GM23338 (cell line): ENCODE measurements around the gene MEF2A. TPM values are rescaled to one million over a fixed set of nuclear protein-coding genes. Genes with fewer than 3 reads are reported as not detected.

Source experiments
- ATAC-seq: fragments of 200-7000 bp; cut with Tn5 transposase; 3 replicates; pipeline ENCODE4 v1.9.1; 2020
- DNase-seq: peaks from one replicate; pipeline ENCODE4 v3.0.0-alpha.2; 2015; ENCODE audit warnings: low spot score
- H2AFZ ChIP-seq: fragments of 200-600 bp; sonication (generic); 2 replicates; pipeline ENCODE4 v1.8.0; 2016; ENCODE audit warnings: antibody characterized with exemption, mild to moderate bottlenecking, moderate library complexity
- H3F3A ChIP-seq: fragments of 200-600 bp; sonication (generic); replicated peaks from 2 replicates; pipeline ENCODE4 v1.8.0; 2017; ENCODE audit warnings: antibody characterized with exemption, mixed run types, low read depth
- H3K27ac ChIP-seq: fragments of 200-600 bp; sonication (generic); 2 replicates; pipeline ENCODE4 v1.6.1; 2016; ENCODE audit warnings: low read depth
- H3K27me3 ChIP-seq: fragments of 200-600 bp; sonication (generic); 2 replicates; pipeline ENCODE4 v1.8.0; 2016; ENCODE audit warnings: mild to moderate bottlenecking, mixed run types, moderate library complexity; ENCODE audit not compliant: insufficient read depth
- H3K36me3 ChIP-seq: fragments of 200-600 bp; sonication (generic); 2 replicates; pipeline ENCODE4 v1.8.0; 2016; ENCODE audit warnings: mild to moderate bottlenecking; ENCODE audit not compliant: insufficient read depth
- H3K4me1 ChIP-seq: fragments of 200-600 bp; sonication (generic); 2 replicates; pipeline ENCODE4 v1.8.0; 2016; ENCODE audit warnings: mild to moderate bottlenecking, moderate library complexity; ENCODE audit not compliant: insufficient read depth
- H3K4me2 ChIP-seq: fragments of 200-600 bp; sonication (generic); 2 replicates; pipeline ENCODE4 v1.7.1; 2017; ENCODE audit warnings: mixed run types
- H3K4me3 ChIP-seq: fragments of 200-600 bp; sonication (generic); 2 replicates; pipeline ENCODE4 v1.6.1; 2016; ENCODE audit warnings: mixed run types
- H3K79me2 ChIP-seq: fragments of 200-600 bp; sonication (generic); replicated peaks from 2 replicates; pipeline ENCODE4 v1.8.0; 2017; ENCODE audit warnings: mild to moderate bottlenecking; ENCODE audit not compliant: insufficient read depth
- H3K9me2 ChIP-seq: fragments of 200-600 bp; sonication (generic); 2 replicates; pipeline ENCODE4 v1.8.0; 2017; ENCODE audit not compliant: insufficient read depth
- H4K20me1 ChIP-seq: fragments of 200-600 bp; sonication (generic); replicated peaks from 2 replicates; pipeline ENCODE4 v1.8.0; 2017; ENCODE audit warnings: mild to moderate bottlenecking; ENCODE audit not compliant: insufficient read depth
- H3K27ac Mint-ChIP-seq: 2 replicates; pipeline ENCODE4 v1.8.0; 2020; ENCODE audit warnings: inconsistent platforms, mild to moderate bottlenecking, moderate library complexity, mixed read lengths
- H3K27me3 Mint-ChIP-seq: 3 replicates; pipeline ENCODE4 v1.8.0; 2022; ENCODE audit warnings: low read depth, mild to moderate bottlenecking, moderate library complexity, mixed read lengths, inconsistent platforms; ENCODE audit not compliant: insufficient read depth, poor library complexity
- H3K36me3 Mint-ChIP-seq: 3 replicates; pipeline ENCODE4 v1.8.0; 2021; ENCODE audit warnings: low read depth, mild to moderate bottlenecking, inconsistent platforms, moderate library complexity, mixed read lengths
- H3K4me1 Mint-ChIP-seq: 3 replicates; pipeline ENCODE4 v1.8.0; 2020; ENCODE audit warnings: mild to moderate bottlenecking, inconsistent platforms, mixed read lengths
- H3K4me3 Mint-ChIP-seq: 3 replicates; pipeline ENCODE4 v1.8.0; 2021; ENCODE audit warnings: moderate library complexity, mild to moderate bottlenecking, inconsistent platforms, mixed read lengths
- H3K9me3 Mint-ChIP-seq: 3 replicates; pipeline ENCODE4 v1.8.0; 2020; ENCODE audit warnings: moderate library complexity, mild to moderate bottlenecking, inconsistent platforms, mixed read lengths
- CREB1 ChIP-seq: fragments of 250-450 bp; sonication (Bioruptor Pico); IDR thresholded peaks from 2 replicates; pipeline ENCODE4 v1.5.0; 2020; ENCODE audit warnings: low read depth, mild to moderate bottlenecking, moderate library complexity
- ETS1 ChIP-seq: IDR thresholded peaks from 2 replicates; pipeline ENCODE4 v1.6.1; 2016; ENCODE audit warnings: antibody characterized with exemption
- EZH2 ChIP-seq: fragments of 200-600 bp; sonication (generic); IDR thresholded peaks from one replicate; pipeline ENCODE4 v1.8.0; 2017; ENCODE audit warnings: antibody characterized with exemption, mild to moderate bottlenecking, low read depth; ENCODE audit not compliant: unreplicated experiment
- EZH2phosphoT487 ChIP-seq: fragments of 200-600 bp; sonication (generic); IDR thresholded peaks from one replicate; pipeline ENCODE4 v1.8.1; 2018; ENCODE audit warnings: antibody characterized with exemption; ENCODE audit not compliant: unreplicated experiment
- JUNB ChIP-seq: IDR thresholded peaks from one replicate; pipeline ENCODE4 v1.6.1; 2016; ENCODE audit warnings: antibody characterized with exemption; ENCODE audit not compliant: unreplicated experiment
- NANOG ChIP-seq: IDR thresholded peaks from 2 replicates; pipeline ENCODE4 v1.6.1; 2016; ENCODE audit warnings: antibody characterized with exemption, borderline replicate concordance
- POLR2AphosphoS5 ChIP-seq: IDR thresholded peaks from 2 replicates; pipeline ENCODE4 v1.6.1; 2016; ENCODE audit warnings: antibody characterized with exemption, low read depth
- STAT1 ChIP-seq: IDR thresholded peaks from one replicate; pipeline ENCODE4 v1.6.1; 2016; ENCODE audit warnings: antibody characterized with exemption; ENCODE audit not compliant: unreplicated experiment
- ZNF114 ChIP-seq: fragments of 250-450 bp; sonication (Bioruptor Pico); IDR thresholded peaks from 2 replicates; pipeline ENCODE4 v1.5.0; 2020; ENCODE audit warnings: mild to moderate bottlenecking, moderate library complexity
- ZNF331 ChIP-seq: fragments of 250-450 bp; sonication (Bioruptor Pico); IDR thresholded peaks from 2 replicates; pipeline ENCODE4 v1.5.0; 2020; ENCODE audit warnings: low read depth, mild to moderate bottlenecking, moderate library complexity
- polyA plus RNA-seq: library from polyadenylated mRNA; unstranded; fragments of >200 nt; fragmentation: Nextera tagmentation; extraction: Ambion mirVana; gene quantifications from 2 replicates; pipeline ENCODE4 v1.2.1, GENCODE V29; 2016
- total RNA-seq: library from RNA; depleted of rRNA; stranded (reverse); fragments of >200 nt; shearing (Covaris generic); gene quantifications from 2 replicates; pipeline ENCODE4 v1.2.3, GENCODE V29; 2014
- TF ChIP-seq, protein P1 (sequence below), 2 experiments: fragments of 200-600 bp in 1 of 2; sonication (generic) in 1 of 2; conservative IDR thresholded peaks; 2 replicates each; pipeline versions ENCODE4 v1.5.1 to v1.6.1; 2016 to 2017; ENCODE audit warnings: antibody characterized with exemption in 2 of 2, low read depth in 2 of 2, mild to moderate bottlenecking in 2 of 2, moderate library complexity in 1 of 2
- TF ChIP-seq, protein P2 (sequence below): IDR thresholded peaks from one replicate; pipeline ENCODE4 v1.6.1; 2018; ENCODE audit warnings: antibody characterized with exemption; ENCODE audit not compliant: unreplicated experiment
- TF ChIP-seq, protein P3 (sequence below): fragments of 250-450 bp; sonication (Bioruptor Pico); IDR thresholded peaks from 2 replicates; pipeline ENCODE4 v1.5.0; 2020; ENCODE audit warnings: mild to moderate bottlenecking, moderate library complexity

Gene MEF2A
- total and polyA plus RNA-seq, 2 experiments from 2014 or later, result 20.3 to 42.3 TPM

DNA sequence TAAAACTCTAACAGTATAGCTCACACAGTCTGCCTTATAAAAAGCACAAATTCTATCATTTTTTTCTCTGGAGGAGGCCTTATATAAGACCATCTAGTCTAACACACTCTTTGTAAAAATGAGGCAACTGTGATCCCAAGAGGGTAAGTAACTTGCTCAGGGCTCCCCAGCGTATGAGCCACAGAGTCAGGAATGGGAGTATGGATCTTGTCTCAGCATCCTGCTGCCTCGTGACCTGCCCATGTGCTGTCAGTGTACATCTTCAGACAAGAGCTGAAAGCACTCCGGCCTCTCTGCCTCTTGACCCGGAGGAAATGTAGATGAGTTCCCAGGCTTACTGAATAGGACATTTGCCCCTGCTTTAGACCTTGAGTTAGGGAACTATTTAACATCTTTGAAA is 28.4 kb upstream of the MEF2A start:
- no peaks in the 10 kb centered on the region for H3K27me3 Mint-ChIP-seq
- Histone ChIP-seq H3K36me3 (no peaks in the 10 kb centered on the region), H3K27me3 (no peaks in the 10 kb centered on the region), H4K20me1 (no peaks in the 10 kb centered on the region), H3K27ac (no peak overlapping the region), H3K4me2 (no peak overlapping the region), H3K79me2 (no peaks in the 10 kb centered on the region), H2AFZ (no peak overlapping the region), H3F3A (no peaks in the 10 kb centered on the region), H3K9me2 (no peaks in the 10 kb centered on the region), H3K4me1 (no peaks in the 10 kb centered on the region), H3K4me3 (no peak overlapping the region)
- ATAC-seq (no peak), DNase-seq (no peak)
- H3K36me3 Mint-ChIP-seq, result no peaks in the 10 kb centered on the region
- TF ChIP-seq ZNF331 (CRISPR knock-in tag), result no peak
- no peak for TF ChIP-seq ETS1
- TF ChIP-seq EZH2phosphoT487, result no peak
- no peak for TF ChIP-seq POLR2AphosphoS5
- no peak for TF ChIP-seq EZH2
- TF ChIP-seq JUNB, result no peak
- no peak for TF ChIP-seq STAT1
- TF ChIP-seq, protein P1, sequence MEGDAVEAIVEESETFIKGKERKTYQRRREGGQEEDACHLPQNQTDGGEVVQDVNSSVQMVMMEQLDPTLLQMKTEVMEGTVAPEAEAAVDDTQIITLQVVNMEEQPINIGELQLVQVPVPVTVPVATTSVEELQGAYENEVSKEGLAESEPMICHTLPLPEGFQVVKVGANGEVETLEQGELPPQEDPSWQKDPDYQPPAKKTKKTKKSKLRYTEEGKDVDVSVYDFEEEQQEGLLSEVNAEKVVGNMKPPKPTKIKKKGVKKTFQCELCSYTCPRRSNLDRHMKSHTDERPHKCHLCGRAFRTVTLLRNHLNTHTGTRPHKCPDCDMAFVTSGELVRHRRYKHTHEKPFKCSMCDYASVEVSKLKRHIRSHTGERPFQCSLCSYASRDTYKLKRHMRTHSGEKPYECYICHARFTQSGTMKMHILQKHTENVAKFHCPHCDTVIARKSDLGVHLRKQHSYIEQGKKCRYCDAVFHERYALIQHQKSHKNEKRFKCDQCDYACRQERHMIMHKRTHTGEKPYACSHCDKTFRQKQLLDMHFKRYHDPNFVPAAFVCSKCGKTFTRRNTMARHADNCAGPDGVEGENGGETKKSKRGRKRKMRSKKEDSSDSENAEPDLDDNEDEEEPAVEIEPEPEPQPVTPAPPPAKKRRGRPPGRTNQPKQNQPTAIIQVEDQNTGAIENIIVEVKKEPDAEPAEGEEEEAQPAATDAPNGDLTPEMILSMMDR (conservative IDR thresholded peaks at IDR 0.05; ENCODE audit: low read depth in 2 of 2), result no peak
- no peak for TF ChIP-seq NANOG
- no peak for TF ChIP-seq ZNF114 (CRISPR knock-in tag)
- TF ChIP-seq, protein P2, sequence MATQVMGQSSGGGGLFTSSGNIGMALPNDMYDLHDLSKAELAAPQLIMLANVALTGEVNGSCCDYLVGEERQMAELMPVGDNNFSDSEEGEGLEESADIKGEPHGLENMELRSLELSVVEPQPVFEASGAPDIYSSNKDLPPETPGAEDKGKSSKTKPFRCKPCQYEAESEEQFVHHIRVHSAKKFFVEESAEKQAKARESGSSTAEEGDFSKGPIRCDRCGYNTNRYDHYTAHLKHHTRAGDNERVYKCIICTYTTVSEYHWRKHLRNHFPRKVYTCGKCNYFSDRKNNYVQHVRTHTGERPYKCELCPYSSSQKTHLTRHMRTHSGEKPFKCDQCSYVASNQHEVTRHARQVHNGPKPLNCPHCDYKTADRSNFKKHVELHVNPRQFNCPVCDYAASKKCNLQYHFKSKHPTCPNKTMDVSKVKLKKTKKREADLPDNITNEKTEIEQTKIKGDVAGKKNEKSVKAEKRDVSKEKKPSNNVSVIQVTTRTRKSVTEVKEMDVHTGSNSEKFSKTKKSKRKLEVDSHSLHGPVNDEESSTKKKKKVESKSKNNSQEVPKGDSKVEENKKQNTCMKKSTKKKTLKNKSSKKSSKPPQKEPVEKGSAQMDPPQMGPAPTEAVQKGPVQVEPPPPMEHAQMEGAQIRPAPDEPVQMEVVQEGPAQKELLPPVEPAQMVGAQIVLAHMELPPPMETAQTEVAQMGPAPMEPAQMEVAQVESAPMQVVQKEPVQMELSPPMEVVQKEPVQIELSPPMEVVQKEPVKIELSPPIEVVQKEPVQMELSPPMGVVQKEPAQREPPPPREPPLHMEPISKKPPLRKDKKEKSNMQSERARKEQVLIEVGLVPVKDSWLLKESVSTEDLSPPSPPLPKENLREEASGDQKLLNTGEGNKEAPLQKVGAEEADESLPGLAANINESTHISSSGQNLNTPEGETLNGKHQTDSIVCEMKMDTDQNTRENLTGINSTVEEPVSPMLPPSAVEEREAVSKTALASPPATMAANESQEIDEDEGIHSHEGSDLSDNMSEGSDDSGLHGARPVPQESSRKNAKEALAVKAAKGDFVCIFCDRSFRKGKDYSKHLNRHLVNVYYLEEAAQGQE, result no peak
- TF ChIP-seq, protein P3, sequence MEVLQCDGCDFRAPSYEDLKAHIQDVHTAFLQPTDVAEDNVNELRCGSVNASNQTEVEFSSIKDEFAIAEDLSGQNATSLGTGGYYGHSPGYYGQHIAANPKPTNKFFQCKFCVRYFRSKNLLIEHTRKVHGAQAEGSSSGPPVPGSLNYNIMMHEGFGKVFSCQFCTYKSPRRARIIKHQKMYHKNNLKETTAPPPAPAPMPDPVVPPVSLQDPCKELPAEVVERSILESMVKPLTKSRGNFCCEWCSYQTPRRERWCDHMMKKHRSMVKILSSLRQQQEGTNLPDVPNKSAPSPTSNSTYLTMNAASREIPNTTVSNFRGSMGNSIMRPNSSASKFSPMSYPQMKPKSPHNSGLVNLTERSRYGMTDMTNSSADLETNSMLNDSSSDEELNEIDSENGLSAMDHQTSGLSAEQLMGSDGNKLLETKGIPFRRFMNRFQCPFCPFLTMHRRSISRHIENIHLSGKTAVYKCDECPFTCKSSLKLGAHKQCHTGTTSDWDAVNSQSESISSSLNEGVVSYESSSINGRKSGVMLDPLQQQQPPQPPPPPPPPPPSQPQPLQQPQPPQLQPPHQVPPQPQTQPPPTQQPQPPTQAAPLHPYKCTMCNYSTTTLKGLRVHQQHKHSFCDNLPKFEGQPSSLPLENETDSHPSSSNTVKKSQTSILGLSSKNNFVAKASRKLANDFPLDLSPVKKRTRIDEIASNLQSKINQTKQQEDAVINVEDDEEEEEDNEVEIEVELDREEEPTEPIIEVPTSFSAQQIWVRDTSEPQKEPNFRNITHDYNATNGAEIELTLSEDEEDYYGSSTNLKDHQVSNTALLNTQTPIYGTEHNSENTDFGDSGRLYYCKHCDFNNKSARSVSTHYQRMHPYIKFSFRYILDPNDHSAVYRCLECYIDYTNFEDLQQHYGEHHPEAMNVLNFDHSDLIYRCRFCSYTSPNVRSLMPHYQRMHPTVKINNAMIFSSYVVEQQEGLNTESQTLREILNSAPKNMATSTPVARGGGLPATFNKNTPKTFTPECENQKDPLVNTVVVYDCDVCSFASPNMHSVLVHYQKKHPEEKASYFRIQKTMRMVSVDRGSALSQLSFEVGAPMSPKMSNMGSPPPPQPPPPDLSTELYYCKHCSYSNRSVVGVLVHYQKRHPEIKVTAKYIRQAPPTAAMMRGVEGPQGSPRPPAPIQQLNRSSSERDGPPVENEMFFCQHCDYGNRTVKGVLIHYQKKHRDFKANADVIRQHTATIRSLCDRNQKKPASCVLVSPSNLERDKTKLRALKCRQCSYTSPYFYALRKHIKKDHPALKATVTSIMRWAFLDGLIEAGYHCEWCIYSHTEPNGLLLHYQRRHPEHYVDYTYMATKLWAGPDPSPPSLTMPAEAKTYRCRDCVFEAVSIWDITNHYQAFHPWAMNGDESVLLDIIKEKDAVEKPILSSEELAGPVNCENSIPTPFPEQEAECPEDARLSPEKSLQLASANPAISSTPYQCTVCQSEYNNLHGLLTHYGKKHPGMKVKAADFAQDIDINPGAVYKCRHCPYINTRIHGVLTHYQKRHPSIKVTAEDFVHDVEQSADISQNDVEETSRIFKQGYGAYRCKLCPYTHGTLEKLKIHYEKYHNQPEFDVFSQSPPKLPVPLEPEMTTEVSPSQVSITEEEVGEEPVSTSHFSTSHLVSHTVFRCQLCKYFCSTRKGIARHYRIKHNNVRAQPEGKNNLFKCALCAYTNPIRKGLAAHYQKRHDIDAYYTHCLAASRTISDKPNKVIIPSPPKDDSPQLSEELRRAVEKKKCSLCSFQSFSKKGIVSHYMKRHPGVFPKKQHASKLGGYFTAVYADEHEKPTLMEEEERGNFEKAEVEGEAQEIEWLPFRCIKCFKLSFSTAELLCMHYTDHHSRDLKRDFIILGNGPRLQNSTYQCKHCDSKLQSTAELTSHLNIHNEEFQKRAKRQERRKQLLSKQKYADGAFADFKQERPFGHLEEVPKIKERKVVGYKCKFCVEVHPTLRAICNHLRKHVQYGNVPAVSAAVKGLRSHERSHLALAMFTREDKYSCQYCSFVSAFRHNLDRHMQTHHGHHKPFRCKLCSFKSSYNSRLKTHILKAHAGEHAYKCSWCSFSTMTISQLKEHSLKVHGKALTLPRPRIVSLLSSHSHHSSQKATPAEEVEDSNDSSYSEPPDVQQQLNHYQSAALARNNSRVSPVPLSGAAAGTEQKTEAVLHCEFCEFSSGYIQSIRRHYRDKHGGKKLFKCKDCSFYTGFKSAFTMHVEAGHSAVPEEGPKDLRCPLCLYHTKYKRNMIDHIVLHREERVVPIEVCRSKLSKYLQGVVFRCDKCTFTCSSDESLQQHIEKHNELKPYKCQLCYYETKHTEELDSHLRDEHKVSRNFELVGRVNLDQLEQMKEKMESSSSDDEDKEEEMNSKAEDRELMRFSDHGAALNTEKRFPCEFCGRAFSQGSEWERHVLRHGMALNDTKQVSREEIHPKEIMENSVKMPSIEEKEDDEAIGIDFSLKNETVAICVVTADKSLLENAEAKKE (CRISPR knock-in tag), result no peak
- no peak for TF ChIP-seq CREB1 (CRISPR knock-in tag)
- no peak overlapping the region for H3K4me3 Mint-ChIP-seq
- no peak overlapping the region for H3K27ac Mint-ChIP-seq
- H3K9me3 Mint-ChIP-seq, result no peaks in the 10 kb centered on the region
- H3K4me1 Mint-ChIP-seq, result no peaks in the 10 kb centered on the region
